HEK293 (cell line): ENCODE data around the gene ANK2.

Source experiments
- CTCF ChIA-PET: fragments of 350-600 bp; formaldehyde crosslinking; extraction: SDS; loops from one replicate; lab custom pipeline; 2021; ENCODE audit warnings: antibody characterized with exemption; lab: Yijun Ruan, JAX
- POLR2A ChIA-PET: fragments of 300-600 bp; formaldehyde crosslinking; extraction: SDS; loops from one replicate; lab custom pipeline; 2020; ENCODE audit warnings: antibody characterized with exemption, inconsistent platforms; lab: Yijun Ruan, JAX
- H3K27ac ChIP-seq: fragments of 200-500 bp; sonication (Bioruptor generic); 2 replicates; pipeline ENCODE4 v1.5.1; 2014; ENCODE audit warnings: low read depth, low read length, control low read depth, inconsistent platforms; ENCODE audit errors: extremely low read depth
- H3K36me3 ChIP-seq, 2 experiments: fragments of 200-500 bp in 1 of 2; sonication (Bioruptor generic) in 1 of 2; 1 replicate in 1 of 2; 2 replicates in 1 of 2; pipeline ENCODE4 v1.5.1; 2014 to 2017; ENCODE audit warnings: inconsistent platforms in 2 of 2, low read length in 2 of 2; ENCODE audit not compliant: control insufficient read depth in 2 of 2, insufficient read depth in 1 of 2
- H3K4me1 ChIP-seq: fragments of 200-500 bp; sonication (Bioruptor generic); 2 replicates; pipeline ENCODE4 v1.5.1; 2014; ENCODE audit warnings: mild to moderate bottlenecking, low read length, inconsistent platforms; ENCODE audit not compliant: control insufficient read depth, insufficient read depth
- H3K4me3 ChIP-seq: 2 replicates; pipeline ENCODE4 v1.5.1; 2011; ENCODE audit warnings: low read depth, mild to moderate bottlenecking, control low read depth, low read length, moderate library complexity
- H3K9me3 ChIP-seq: fragments of 200-500 bp; sonication (Bioruptor generic); 2 replicates; pipeline ENCODE4 v1.5.1; 2014; ENCODE audit warnings: low read depth, low read length, inconsistent platforms; ENCODE audit not compliant: control insufficient read depth, insufficient read depth
- BCL11A ChIP-seq: fragments of 450-650 bp; formaldehyde crosslinking; IDR thresholded peaks from 2 replicates; pipeline ENCODE4 v1.5.1; 2016; ENCODE audit warnings: low read depth, missing biosample characterization, missing genetic modification characterization
- IKZF3 ChIP-seq: fragments of 450-650 bp; IDR thresholded peaks from 2 replicates; pipeline ENCODE4 v1.5.0; 2018; ENCODE audit warnings: missing biosample characterization, mild to moderate bottlenecking, missing genetic modification characterization, moderate library complexity
- MYNN ChIP-seq: fragments of 450-650 bp; formaldehyde crosslinking; IDR thresholded peaks from 2 replicates; pipeline ENCODE4 v1.5.1; 2016; ENCODE audit warnings: missing biosample characterization, missing genetic modification characterization, borderline replicate concordance
- REPIN1 ChIP-seq: fragments of 450-650 bp; formaldehyde crosslinking; IDR thresholded peaks from 2 replicates; pipeline ENCODE4 v1.5.1; 2017; ENCODE audit warnings: missing biosample characterization, missing genetic modification characterization, low read depth
- ZBTB8A ChIP-seq: fragments of 450-650 bp; formaldehyde crosslinking; IDR thresholded peaks from 2 replicates; pipeline ENCODE4 v1.5.1; 2016; ENCODE audit warnings: missing biosample characterization, missing genetic modification characterization
- ZFP41 ChIP-seq: fragments of 450-650 bp; formaldehyde crosslinking; IDR thresholded peaks from 2 replicates; pipeline ENCODE4 v1.5.1; 2016; ENCODE audit warnings: missing biosample characterization, missing genetic modification characterization, borderline replicate concordance
- ZNF132 ChIP-seq: fragments of 450-650 bp; formaldehyde crosslinking; IDR thresholded peaks from 2 replicates; pipeline ENCODE4 v1.5.1; 2017; ENCODE audit warnings: missing biosample characterization, missing genetic modification characterization, borderline replicate concordance
- ZNF138 ChIP-seq: fragments of 450-650 bp; formaldehyde crosslinking; IDR thresholded peaks from 2 replicates; pipeline ENCODE4 v1.5.1; 2016; ENCODE audit warnings: missing biosample characterization, missing genetic modification characterization, borderline replicate concordance
- ZNF221 ChIP-seq: fragments of 450-650 bp; formaldehyde crosslinking; IDR thresholded peaks from 2 replicates; pipeline ENCODE4 v1.5.1; 2017; ENCODE audit warnings: missing biosample characterization, missing genetic modification characterization, borderline replicate concordance
- ZNF366 ChIP-seq: fragments of 450-650 bp; formaldehyde crosslinking; conservative IDR thresholded peaks from 2 replicates; pipeline ENCODE4 v1.5.1; 2016; ENCODE audit warnings: missing biosample characterization, missing genetic modification characterization
- ZNF394 ChIP-seq: fragments of 450-650 bp; formaldehyde crosslinking; IDR thresholded peaks from 2 replicates; pipeline ENCODE4 v1.5.1; 2016; ENCODE audit warnings: missing biosample characterization, missing genetic modification characterization, mild to moderate bottlenecking, moderate library complexity, borderline replicate concordance
- ZNF544 ChIP-seq: fragments of 450-650 bp; formaldehyde crosslinking; IDR thresholded peaks from 2 replicates; pipeline ENCODE4 v1.5.0; 2017; ENCODE audit warnings: missing biosample characterization, missing genetic modification characterization
- ZNF549 ChIP-seq: fragments of 450-650 bp; IDR thresholded peaks from 2 replicates; pipeline ENCODE4 v1.5.1; 2018; ENCODE audit warnings: missing biosample characterization, missing genetic modification characterization, mild to moderate bottlenecking, inconsistent platforms, moderate library complexity
- ZNF560 ChIP-seq: fragments of 450-650 bp; formaldehyde crosslinking; IDR thresholded peaks from 2 replicates; pipeline ENCODE4 v1.5.1; 2017; ENCODE audit warnings: missing biosample characterization, missing genetic modification characterization, borderline replicate concordance
- ZNF585B ChIP-seq: fragments of 450-650 bp; formaldehyde crosslinking; IDR thresholded peaks from 2 replicates; pipeline ENCODE4 v1.5.1; 2016; ENCODE audit warnings: missing biosample characterization, missing genetic modification characterization
- TF ChIP-seq, protein P1 (sequence below): fragments of 450-650 bp; formaldehyde crosslinking; IDR thresholded peaks from 2 replicates; pipeline ENCODE4 v1.5.1; 2016; ENCODE audit warnings: missing biosample characterization, missing genetic modification characterization
- TF ChIP-seq, protein P2 (sequence below): fragments of 450-650 bp; formaldehyde crosslinking; IDR thresholded peaks from 2 replicates; pipeline ENCODE4 v1.5.1; 2016; ENCODE audit warnings: missing biosample characterization, missing genetic modification characterization

Gene ANK2

DNA sequence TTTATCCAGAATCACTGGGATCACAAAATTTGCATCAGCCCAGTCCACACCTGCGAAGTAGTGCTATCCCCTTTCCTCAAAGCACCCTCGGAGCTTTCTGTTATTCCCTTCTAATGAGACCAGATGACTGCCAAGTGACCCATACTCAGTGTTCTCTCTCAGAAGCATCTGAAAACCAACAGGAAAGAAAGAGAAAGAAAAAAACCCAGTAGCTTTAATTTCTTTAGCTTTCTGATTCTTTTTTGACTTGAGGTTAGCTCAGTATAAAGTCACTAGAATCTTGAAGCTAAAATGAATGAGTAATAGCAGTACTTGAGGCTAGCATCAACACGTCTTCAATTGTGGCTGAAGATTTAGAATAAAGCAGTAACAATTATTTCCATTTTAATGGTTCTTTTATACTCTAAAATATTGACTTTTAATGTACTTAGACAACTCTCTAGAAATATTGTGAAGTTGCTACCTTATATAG is 124.4 kb downstream of the ANK2 start (continued):
- TF ChIP-seq ZNF549 (no peak), REPIN1 (tag by site-specific recombination) (no peak)
- TF ChIP-seq, all 188 proteins: peak for 0

- TF ChIP-seq ZNF544 (tag by site-specific recombination) (no peak), BCL11A (no peak), ZNF221 (tag by site-specific recombination) (no peak), ZNF132 (tag by site-specific recombination) (no peak), ZNF138 (tag by site-specific recombination) (no peak), ZNF394 (no peak), MYNN (tag by site-specific recombination) (no peak), ZBTB8A (tag by site-specific recombination) (no peak), ZFP41 (no peak)
- TF ChIP-seq, protein P1, sequence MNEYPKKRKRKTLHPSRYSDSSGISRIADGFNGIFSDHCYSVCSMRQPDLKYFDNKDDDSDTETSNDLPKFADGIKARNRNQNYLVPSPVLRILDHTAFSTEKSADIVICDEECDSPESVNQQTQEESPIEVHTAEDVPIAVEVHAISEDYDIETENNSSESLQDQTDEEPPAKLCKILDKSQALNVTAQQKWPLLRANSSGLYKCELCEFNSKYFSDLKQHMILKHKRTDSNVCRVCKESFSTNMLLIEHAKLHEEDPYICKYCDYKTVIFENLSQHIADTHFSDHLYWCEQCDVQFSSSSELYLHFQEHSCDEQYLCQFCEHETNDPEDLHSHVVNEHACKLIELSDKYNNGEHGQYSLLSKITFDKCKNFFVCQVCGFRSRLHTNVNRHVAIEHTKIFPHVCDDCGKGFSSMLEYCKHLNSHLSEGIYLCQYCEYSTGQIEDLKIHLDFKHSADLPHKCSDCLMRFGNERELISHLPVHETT (tag by site-specific recombination), result no peak
- TF ChIP-seq, all 188 proteins: peak for 0
- CTCF ChIA-PET, result no interaction called here
Observed at GRCh38 chr4:113179091-113179490, 129.6 kb downstream of the ANK2 start.

DNA sequence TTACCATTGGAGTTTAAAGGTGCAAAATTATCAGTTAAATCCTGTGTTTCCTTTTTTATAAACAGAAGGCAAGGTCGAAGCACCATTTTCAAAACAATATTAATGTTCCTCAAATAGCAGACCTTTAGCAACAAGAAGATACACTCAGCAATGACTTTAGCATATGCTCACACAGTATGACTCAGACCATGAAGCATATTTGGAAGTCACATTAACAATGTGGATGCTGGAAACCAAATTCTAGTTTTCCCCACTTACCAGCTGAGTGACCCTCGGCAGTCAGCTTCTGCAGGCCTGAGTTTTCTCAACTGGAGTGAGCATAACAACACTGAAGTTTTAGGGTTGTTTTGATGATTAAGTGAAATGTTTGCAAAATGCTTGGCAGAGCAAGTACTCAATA is 130.5 kb downstream of the ANK2 start:
- 0 out of 2 replicates have a peak, but pooled peaks cover 2% of the 10 kb centered on the region for H3K4me1 ChIP-seq
- CTCF ChIA-PET, result no interaction called here
- no peak overlapping the region for H3K4me3 ChIP-seq
- POLR2A ChIA-PET, result no interaction called here
- TF ChIP-seq IKZF3 (no peak), ZNF366 (no peak), ZNF560 (tag by site-specific recombination) (no peak)
- no peaks in the 10 kb centered on the region for H3K9me3 ChIP-seq
- no peaks in the 10 kb centered on the region for H3K36me3 ChIP-seq
- H3K27ac ChIP-seq, result no peak overlapping the region

More at GRCh38 chr4:113179091-113179490, 129.6 kb downstream of the ANK2 start:
- H3K27ac ChIP-seq, result no peak overlapping the region
- H3K4me1 ChIP-seq, result 0 out of 2 replicates have a peak, but pooled peaks cover 2% of the 10 kb centered on the region
- H3K9me3 ChIP-seq, result no peaks in the 10 kb centered on the region
- H3K36me3 ChIP-seq, result no peaks in the 10 kb centered on the region
- no peak overlapping the region for H3K4me3 ChIP-seq
- POLR2A ChIA-PET, result no interaction called here

GRCh38 chr4:113181289-113182007 is 132.0 kb downstream of the ANK2 start:
- Histone ChIP-seq H3K27ac (no peak overlapping the region), H3K9me3 (no peaks in the 10 kb centered on the region), H3K4me1 (0 out of 2 replicates have a peak, but pooled peaks cover 2% of the 10 kb centered on the region), H3K36me3 (no peaks in the 10 kb centered on the region), H3K4me3 (no peak overlapping the region)
- TF ChIP-seq, protein P2, sequence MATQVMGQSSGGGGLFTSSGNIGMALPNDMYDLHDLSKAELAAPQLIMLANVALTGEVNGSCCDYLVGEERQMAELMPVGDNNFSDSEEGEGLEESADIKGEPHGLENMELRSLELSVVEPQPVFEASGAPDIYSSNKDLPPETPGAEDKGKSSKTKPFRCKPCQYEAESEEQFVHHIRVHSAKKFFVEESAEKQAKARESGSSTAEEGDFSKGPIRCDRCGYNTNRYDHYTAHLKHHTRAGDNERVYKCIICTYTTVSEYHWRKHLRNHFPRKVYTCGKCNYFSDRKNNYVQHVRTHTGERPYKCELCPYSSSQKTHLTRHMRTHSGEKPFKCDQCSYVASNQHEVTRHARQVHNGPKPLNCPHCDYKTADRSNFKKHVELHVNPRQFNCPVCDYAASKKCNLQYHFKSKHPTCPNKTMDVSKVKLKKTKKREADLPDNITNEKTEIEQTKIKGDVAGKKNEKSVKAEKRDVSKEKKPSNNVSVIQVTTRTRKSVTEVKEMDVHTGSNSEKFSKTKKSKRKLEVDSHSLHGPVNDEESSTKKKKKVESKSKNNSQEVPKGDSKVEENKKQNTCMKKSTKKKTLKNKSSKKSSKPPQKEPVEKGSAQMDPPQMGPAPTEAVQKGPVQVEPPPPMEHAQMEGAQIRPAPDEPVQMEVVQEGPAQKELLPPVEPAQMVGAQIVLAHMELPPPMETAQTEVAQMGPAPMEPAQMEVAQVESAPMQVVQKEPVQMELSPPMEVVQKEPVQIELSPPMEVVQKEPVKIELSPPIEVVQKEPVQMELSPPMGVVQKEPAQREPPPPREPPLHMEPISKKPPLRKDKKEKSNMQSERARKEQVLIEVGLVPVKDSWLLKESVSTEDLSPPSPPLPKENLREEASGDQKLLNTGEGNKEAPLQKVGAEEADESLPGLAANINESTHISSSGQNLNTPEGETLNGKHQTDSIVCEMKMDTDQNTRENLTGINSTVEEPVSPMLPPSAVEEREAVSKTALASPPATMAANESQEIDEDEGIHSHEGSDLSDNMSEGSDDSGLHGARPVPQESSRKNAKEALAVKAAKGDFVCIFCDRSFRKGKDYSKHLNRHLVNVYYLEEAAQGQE (tag by site-specific recombination), result peak; percentile 86
- no peak for TF ChIP-seq ZNF585B (tag by site-specific recombination)
- CTCF ChIA-PET, result no interaction called here
- POLR2A ChIA-PET, result no interaction called here
